GM12801 (cell line): ENCODE results near the gene LRMDA.

Experiments
- TF ChIP-seq, protein P1 (sequence below): IDR thresholded peaks from one replicate; pipeline ENCODE4 v1.5.1; 2011; ENCODE audit warnings: control low read depth; ENCODE audit not compliant: insufficient read length; ENCODE audit errors: extremely low read depth

Gene LRMDA

DNA sequence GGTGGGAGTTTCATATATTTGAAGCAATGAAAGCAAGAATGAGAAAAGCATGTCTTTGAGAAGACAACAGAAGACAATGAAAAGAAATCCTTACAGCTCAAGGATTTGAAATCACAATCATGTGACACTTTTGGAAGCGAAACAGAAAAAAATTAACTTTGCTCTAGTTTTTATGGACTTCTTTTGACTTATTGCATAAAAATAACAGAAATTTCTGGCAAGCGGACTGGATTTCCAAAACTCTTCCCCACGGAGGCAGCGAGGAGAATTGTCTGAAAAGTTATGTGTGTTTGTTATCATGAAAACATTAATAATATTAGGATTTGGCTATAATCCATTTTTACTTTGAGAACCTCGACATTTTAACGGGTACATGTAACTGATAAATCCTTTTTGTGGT, 223.3 kb downstream of the LRMDA start:
- TF ChIP-seq, protein P1, sequence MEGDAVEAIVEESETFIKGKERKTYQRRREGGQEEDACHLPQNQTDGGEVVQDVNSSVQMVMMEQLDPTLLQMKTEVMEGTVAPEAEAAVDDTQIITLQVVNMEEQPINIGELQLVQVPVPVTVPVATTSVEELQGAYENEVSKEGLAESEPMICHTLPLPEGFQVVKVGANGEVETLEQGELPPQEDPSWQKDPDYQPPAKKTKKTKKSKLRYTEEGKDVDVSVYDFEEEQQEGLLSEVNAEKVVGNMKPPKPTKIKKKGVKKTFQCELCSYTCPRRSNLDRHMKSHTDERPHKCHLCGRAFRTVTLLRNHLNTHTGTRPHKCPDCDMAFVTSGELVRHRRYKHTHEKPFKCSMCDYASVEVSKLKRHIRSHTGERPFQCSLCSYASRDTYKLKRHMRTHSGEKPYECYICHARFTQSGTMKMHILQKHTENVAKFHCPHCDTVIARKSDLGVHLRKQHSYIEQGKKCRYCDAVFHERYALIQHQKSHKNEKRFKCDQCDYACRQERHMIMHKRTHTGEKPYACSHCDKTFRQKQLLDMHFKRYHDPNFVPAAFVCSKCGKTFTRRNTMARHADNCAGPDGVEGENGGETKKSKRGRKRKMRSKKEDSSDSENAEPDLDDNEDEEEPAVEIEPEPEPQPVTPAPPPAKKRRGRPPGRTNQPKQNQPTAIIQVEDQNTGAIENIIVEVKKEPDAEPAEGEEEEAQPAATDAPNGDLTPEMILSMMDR = no peak

DNA sequence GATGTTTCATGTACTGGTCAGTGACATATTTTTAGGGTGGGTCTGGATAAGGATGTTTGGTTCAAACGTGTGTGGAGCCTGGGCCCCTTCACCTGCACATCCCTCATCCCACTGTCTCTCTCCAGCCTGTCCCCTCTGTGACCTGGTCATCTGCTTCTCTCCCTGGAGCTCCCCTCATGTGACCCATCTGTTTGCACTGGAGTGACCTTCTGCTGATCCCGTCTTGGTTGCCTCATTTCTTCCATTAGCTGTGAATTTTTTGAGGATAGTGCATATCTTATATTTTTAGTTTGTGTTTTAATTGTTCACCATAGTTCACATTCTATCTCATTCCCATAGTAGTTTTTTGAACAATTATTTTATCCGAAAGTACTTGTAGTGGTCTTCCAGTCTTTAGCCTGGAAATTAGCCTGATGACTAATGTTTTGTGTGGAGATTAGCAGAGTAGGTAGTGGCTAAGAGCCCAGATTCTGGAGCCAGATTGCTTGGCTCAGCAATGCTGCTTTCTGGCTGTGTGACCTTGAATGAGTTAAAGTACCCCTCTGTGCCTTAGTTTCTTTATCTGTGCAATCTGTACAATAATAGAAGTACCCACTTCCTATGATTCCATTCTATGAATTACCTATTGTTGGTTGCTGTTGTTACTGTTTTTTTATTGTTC, 224.5 kb downstream of the LRMDA start:
- TF ChIP-seq, protein P1 = no peak

DNA sequence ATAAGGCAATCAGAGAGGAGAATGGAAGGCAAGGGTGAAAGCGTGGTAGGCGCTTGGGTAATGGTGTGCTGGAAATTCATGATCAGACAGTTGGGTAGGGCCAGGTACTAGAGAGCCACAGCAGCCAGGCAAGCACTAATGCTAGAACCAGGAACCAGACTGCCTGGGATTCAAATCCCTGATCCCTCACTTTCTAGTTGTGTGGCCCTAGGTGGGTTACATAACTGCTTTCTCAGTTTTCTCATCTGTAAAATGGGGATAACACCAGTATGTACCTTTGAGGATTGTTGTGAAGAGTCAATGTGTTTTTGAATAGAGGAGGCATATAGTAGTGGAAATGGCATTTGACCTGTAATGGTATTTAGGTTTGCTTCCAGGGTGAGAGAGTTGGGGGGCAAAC, 225.9 kb downstream of the LRMDA start:
- TF ChIP-seq, protein P1 = no peak

DNA sequence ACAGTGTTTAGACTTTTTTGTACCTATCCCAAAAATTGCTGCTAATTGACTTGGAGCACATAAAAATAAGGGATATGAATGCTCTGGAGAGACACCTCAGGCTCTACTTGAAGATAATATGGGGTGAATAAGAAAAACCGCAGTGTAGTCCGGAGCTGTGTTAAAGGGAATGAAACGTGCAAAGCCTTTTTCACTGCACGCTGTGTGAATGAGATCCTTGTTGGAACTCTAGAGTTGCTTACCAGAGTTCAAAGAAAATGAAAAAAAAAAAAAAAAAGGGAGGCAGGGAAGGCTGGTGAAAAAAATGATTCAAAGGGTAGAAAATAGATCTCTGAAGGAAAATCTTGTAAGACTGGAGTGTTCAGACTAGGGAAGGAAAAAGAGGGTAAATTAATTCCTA, 226.6 kb downstream of the LRMDA start:
- TF ChIP-seq, protein P1 = no peak

DNA sequence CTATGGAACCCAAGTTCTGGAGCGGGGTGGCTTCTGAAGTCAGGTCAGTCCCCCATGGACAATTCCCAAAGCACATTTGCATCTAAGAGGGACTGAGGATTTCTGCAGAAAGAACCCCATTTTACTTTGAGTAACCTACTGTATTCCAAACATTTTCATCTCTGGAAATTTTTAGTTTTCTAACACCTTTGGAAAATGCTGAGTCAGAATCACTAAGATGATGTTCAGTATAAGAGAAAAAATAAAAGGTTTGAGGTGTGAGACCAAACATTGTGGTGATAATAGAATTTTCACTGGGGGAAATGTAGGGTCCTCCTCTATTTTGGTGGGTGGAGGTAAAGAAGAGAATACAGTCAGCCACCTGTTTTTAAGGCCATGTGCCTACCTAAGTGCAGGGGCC, 227.1 kb downstream of the LRMDA start:
- TF ChIP-seq, protein P1 = no peak

DNA sequence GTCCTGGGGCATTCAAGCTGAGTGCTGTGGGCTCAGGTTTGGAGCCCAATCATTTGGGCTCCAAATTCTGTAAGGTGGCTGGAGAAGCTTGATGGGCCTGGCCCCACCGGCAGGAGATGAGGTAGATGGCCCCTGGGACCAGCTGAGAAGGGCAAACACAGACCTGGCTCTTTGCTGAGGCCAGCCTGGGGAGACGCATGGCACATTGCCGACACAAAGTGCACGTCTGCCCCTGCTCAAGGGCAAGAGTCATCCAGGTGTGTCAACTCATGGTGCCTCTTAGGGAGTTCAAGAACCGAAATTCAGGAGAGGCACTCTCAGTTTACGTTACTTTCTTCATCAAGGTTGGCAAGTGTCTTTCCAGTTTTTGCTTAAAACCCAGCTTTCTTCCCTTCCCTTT, 227.5 kb downstream of the LRMDA start:
- TF ChIP-seq, protein P1 = no peak

DNA sequence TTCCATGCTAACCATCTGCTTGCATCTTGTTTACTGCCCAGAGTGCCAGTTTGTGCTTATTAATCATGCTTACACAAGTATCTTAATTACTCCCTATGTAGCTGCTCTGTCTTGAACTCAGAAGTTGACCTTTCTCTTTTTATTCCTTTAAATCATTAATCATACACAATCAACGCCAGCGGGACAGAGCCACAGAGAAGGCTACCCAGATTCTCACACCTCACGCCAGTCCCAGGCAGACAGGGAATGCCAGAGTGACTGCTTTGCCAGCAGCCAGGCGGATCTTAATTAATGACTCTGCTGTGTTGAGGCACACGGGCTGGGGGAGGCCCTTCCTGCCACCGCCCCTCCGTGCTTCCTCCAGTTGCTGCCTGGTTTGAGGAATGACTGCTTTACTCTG, 229.4 kb downstream of the LRMDA start:
- TF ChIP-seq, protein P1 = no peak

DNA sequence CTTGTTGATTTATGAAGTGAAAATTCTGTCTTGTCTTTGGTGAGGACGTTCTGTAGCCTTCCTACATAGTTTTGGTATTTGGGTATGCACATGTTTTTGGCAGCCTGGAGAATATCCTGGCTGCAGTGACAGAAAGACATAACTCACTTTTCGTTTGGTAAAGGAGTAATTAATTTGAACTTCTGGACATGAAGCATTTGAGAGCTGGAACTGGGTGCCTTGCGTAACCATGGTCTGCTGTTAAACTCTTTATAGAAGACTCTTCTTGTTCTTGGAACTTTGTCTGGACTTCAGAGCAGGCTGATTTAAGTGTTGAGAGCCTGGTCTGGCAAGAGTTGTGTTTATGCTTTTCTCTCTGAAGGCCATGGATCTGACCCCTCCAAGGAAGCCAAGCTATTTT, 231.3 kb downstream of the LRMDA start:
- TF ChIP-seq, protein P1 = no peak
